DMS153 (cell line): ENCODE measurements around the gene FNIP1.
"Not testable (repeated sequence)": the region's sequence is repeated elsewhere in the genome, so short reads cannot be mapped to it uniquely, and the experiment has no call there.

Source experiments
- DNase-seq: peaks from one replicate; lab custom pipeline; 2025; lab: John Stamatoyannopoulos, UW

The FNIP1 gene

DNA sequence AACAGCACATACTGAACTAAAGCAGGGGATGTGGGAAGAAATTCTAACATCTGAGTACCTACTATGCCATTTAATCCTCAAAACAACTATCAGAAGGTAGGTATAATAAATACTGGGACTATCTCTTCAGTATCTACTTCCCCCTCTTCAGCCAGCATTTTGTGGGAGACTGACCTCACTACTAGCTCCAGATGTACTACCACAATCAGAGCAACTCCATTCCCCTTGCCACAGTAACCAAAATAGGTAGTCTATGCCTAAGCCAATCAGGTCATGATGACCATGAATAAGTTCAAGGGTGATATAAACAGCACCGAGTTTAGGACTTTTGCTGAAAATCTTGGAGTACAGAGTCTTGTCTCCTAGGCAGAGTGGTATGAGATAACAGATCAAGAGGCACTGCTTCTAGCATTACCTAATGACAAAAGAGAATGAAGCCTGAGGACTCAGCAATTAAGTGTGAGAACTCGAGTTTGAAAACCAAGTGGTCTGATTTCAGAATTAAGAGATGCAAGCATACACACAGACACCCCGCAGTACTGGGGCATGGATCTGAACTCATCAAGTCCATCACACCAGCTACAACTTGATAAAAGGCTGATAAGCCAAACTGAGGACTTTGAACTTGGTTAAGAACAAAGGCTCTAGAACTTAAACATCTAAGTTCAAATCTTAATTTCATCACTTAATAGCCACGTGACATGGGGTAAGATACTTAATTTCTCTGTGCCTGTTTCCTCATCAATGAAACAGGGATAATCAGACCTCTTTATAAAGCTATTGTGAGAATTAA lies 9.7 kb downstream of the FNIP1 start:
- DNase-seq: no peak

DNA sequence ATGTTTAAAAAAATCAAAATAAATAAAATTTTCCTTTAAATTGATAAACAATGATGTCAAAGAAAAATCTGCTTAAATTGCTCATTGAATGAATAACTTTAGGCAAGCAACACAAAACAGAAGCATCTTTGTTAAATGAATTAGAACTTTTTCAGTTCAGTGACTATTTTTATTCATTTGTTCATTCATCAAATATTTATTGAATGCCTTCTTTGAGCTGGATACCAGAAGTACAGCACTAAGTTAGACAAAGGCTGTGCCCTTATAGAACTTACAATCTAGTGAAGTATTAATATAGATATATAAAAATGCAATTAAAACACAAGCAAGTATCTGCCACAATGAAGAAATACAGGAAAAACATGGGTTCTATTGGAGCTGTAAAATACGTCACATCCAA lies 10.8 kb downstream of the FNIP1 start:
- DNase-seq: no peak

GRCh38 chr5:131783874-131784273 lies 12.9 kb downstream of the FNIP1 start:
- DNase-seq: no peak

DNA sequence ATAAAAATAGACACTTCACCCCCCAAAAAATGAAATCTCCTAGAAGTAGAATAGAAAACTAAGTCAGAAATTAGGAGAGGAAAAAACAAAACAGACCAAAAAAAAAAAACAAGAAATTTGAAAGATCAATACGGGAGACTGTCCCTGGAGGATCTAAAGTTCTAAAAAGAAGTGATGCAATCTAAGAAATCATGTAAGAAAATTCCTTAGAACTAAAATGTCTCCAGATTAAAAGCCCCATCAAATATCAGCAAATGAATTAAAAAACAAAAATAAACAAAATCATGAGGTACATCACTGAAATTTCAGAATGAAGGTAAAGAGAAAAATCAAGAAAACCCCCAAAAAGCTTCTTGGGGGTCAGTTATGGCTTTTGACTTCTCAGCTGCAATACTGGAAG lies 13.5 kb downstream of the FNIP1 start:
- DNase-seq: no peak

- no peak for DNase-seq
Observed at GRCh38 chr5:131782717-131783116, 14.1 kb downstream of the FNIP1 start.

- DNase-seq: not testable (repeated sequence)
Observed at GRCh38 chr5:131778141-131778540, 18.7 kb downstream of the FNIP1 start.

- no peak for DNase-seq
Observed at GRCh38 chr5:131776450-131776849, 20.4 kb downstream of the FNIP1 start.

GRCh38 chr5:131774652-131775367 lies 22.0 kb downstream of the FNIP1 start:
- DNase-seq: no peak

DNA sequence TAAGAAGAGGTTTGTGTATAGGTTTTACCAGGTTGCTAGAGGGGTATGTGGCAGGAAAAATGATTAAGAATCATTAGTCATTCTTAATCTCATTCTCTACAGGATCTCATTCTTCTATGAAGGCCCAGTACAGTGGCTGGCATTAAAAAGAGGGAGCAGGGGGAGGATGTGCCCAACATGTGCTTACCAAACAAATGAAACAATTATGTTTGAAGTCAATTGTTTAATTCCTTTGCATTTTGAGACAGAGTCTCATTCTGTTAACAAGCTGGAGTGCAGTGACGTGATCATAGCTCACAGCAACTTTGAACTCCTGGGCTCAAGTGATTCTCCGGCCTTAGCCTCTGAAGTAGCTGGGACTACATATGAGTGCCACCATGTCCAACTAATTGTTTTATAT lies 23.0 kb downstream of the FNIP1 start:
- no peak for DNase-seq

DNA sequence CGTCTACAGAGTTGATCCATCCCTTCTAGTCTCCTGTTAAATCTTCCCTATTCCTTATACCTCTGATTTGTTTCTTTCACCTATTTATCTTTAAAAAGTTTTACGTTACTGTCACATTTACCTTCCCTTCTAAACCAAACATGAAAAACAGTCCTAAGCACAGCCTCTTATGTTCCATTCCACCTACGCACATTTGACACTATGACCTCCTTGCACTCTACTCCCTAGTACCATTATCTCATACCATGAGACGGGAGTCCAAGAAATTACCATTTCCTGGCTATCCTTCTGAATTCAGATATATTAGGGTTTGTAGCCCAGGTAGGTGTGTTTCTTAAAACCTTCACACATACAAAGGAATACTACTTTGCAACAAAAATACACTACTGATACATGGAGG lies 25.1 kb downstream of the FNIP1 start:
- no peak for DNase-seq

DNA sequence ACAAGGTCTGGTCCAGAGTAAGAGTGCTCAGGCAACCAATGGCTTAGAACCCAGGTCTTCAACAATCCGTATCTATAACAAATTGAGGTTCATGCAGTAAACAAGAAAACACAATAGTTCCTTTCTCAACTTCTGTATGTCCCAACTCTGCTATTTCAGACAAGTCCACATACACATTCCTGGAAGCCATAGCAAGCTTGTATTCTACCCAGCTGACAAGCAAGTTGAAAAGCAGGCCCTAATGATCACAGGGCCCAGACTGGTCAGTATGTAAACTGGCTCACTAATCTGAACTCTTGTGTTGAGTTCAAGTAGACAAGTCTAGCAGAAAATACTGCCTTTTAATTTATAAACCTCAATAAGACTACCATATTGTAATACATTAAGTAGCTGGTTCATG lies 26.9 kb downstream of the FNIP1 start:
- DNase-seq: no peak

- no peak for DNase-seq
Observed at GRCh38 chr5:131769336-131769735, 27.5 kb downstream of the FNIP1 start.

DNA sequence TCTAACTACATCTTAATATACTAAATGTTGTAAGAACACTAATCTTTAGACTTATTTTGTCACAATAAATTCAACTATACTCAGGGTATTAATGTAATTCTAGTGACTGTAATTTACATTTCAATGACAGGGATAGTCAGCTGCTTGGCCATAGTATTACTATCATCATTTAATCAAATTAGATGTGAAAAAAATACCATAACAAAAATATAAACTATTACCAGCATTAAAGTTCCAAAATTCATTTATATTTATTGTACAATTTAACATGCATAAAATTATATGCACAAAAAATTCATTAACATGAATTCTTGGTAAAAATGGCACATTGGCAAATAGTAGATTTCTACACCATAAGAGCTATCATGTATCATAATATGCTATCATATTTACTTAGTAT lies 28.9 kb downstream of the FNIP1 start:
- DNase-seq: no peak

DNA sequence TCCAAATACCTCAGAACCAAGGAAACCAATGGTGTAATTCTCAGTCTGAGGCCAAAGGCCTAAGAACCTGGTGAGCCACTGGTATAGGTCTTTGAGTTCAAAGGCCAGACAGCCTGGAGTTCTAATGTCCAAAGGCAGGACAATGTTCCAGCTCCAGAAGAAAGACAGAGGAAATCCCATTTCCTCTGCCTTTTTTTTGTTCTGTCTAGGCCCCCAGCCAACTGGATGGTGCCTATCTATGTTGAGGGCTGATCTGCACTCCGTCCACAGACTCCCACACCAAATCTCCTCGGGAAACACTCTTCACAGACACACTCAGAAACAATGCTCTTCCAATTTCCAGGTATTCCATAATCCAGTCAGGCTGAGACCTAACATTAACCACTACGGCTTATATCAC lies 30.1 kb downstream of the FNIP1 start:
- no peak for DNase-seq

GRCh38 chr5:131765261-131765660 lies 31.6 kb downstream of the FNIP1 start:
- DNase-seq: no peak

- DNase-seq: no peak
Observed at GRCh38 chr5:131763968-131764367, 32.8 kb downstream of the FNIP1 start.

GRCh38 chr5:131760793-131761192 lies 36.0 kb downstream of the FNIP1 start:
- no peak for DNase-seq

DNA sequence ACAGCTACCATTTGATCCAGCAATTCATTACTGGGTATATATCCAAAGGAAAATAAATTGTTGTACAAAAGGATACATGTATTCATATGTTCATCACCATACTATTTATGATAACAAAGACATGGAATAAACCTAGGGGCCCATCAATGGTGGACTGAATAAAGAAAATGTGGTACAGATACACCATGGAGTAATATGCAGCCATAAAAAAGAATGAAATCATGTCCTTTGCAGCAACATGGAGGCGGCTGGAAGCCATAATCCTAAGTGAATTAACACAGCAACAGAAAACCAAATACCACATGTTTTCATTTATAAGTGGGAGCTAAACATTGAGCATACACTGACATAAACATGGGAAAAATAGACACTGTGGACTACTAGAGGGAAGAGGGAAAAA lies 37.1 kb downstream of the FNIP1 start:
- no peak for DNase-seq

DNA sequence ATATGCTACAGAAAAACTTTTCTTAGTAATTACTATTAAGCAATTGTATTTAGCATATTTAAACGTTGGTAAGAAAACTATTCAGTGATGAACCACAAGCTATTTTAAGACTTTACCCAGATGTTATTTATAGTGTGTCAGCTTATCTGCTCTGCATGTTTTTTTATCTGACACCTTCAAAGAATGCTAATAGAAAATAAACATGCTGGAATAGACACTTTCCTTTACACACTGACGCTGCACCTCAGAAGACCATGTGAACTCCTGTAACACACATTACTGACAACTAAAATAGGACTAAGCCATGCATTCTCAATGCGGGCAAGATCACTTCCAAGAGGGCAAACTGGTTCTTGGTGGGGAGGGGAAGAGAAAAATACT lies 38.3 kb downstream of the FNIP1 start:
- no peak for DNase-seq

- no peak for DNase-seq
Observed at GRCh38 chr5:131757830-131758519, 38.8 kb downstream of the FNIP1 start.

DNA sequence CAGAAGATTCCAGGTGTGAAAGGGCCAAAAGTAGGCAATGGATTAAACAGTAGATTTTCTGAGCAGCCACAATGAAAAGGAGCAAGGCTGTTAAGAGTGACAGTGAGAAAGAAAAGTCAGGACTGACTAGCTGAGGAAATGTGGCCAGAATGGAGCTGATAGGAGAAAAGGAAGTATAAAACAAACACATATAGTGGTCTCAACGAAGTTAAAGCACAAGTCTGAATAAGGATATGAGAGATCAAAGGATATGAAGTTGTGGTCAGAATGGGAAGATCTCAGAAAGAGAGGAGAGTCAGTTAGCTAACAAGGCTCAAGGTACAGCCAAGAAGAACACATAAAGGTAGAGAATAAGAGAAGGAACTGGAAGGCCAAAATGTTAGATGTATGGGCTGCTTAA lies 39.9 kb downstream of the FNIP1 start:
- no peak for DNase-seq

DNA sequence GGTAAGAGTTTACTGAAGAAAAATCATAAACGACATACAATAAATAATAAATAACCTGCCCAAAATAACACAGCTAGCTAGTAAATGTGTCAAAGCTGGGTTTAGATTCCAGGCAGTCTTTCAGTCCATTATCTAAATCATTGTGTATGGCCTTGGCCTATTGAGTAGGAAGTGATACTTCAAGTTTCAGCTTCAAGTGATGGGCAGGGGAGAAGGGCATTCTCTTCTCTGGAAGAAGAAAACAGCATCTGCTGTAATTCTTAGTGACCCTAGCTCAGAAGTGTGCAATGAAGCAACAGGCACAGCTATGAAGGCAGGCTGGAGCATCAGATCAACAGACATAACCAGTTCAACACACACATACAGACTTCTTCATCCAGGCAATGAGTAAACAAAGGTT lies 42.5 kb downstream of the FNIP1 start:
- DNase-seq: no peak

- DNase-seq: no peak
Observed at GRCh38 chr5:131751506-131751905, 45.3 kb downstream of the FNIP1 start.
